ENCODE data around the gene DEPDC5. TPM values are rescaled to one million over a fixed set of nuclear protein-coding genes. Genes with fewer than 3 reads are reported as not detected.
A peak's percentile ranks its signal among the peaks of the same experiment; 100 is the strongest.

DEPDC5 gene
- total and polyA plus RNA-seq, 9 of the 15 experiments (the other 6 are each of a cell fraction or from before 2014, with no cell fraction given), result 2.3 to 12.3 (median 10.7) TPM

DNA sequence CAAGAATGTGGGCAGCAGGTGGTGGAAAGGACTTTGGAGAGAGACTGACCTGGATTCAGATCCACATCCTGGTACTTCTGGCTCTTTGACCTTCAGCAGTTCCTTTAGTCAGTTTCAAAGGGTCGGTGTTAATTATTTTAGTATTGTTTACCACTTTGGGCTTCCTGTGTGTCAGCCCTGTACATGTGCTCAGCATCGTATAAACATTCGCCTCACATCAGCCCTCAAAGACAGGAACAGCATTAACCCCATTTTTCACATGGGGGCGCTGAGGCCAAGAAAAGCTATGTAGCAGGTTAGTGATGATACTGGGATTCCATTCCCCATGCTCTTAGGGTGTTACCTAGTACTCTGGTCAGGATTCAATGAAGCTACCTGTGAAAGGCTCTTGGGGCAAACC lies 118.4 kb downstream of the DEPDC5 start (continued):
- TF ChIP-seq, protein P1, sequence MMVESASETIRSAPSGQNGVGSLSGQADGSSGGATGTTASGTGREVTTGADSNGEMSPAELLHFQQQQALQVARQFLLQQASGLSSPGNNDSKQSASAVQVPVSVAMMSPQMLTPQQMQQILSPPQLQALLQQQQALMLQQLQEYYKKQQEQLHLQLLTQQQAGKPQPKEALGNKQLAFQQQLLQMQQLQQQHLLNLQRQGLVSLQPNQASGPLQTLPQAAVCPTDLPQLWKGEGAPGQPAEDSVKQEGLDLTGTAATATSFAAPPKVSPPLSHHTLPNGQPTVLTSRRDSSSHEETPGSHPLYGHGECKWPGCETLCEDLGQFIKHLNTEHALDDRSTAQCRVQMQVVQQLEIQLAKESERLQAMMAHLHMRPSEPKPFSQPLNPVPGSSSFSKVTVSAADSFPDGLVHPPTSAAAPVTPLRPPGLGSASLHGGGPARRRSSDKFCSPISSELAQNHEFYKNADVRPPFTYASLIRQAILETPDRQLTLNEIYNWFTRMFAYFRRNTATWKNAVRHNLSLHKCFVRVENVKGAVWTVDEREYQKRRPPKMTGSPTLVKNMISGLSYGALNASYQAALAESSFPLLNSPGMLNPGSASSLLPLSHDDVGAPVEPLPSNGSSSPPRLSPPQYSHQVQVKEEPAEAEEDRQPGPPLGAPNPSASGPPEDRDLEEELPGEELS (CRISPR knock-in tag; IDR thresholded peaks at IDR 0.05; ENCODE audit: borderline replicate concordance), result no peak
- no peak for TF ChIP-seq HMGXB4 (CRISPR knock-in tag; IDR thresholded peaks at IDR 0.05)
- peak; percentile 20; the same call in 1 of the 2 replicates for TF ChIP-seq JUND (IDR thresholded peaks at IDR 0.05; ENCODE audit: borderline replicate concordance, low read depth, low read length)
- TF ChIP-seq JUND (tag; IDR thresholded peaks at IDR 0.05; ENCODE audit: borderline replicate concordance, low read depth, low read length), result no peak
- TF ChIP-seq ELF4 (CRISPR knock-in tag; IDR thresholded peaks at IDR 0.05), result no peak
- no peak for TF ChIP-seq RFX5 (IDR thresholded peaks at IDR 0.05; ENCODE audit: low read depth, low read length)
- no peak for TF ChIP-seq GTF3C2 (IDR thresholded peaks at IDR 0.05; ENCODE audit: borderline replicate concordance, extremely low read depth, insufficient read length)
- TF ChIP-seq L3MBTL2 (IDR thresholded peaks at IDR 0.05), result peak; percentile 52; the same call in 1 of the 2 replicates
- TF ChIP-seq, protein P2, sequence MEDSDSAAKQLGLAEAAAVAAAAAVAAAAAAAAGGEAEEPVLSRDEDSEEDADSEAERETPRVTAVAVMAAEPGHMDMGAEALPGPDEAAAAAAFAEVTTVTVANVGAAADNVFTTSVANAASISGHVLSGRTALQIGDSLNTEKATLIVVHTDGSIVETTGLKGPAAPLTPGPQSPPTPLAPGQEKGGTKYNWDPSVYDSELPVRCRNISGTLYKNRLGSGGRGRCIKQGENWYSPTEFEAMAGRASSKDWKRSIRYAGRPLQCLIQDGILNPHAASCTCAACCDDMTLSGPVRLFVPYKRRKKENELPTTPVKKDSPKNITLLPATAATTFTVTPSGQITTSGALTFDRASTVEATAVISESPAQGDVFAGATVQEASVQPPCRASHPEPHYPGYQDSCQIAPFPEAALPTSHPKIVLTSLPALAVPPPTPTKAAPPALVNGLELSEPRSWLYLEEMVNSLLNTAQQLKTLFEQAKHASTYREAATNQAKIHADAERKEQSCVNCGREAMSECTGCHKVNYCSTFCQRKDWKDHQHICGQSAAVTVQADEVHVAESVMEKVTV (CRISPR knock-in tag; IDR thresholded peaks at IDR 0.05), result peak; percentile 75
- no peak for TF ChIP-seq BCOR (IDR thresholded peaks at IDR 0.05)
- no peak for TF ChIP-seq TCF3 (CRISPR knock-in tag; IDR thresholded peaks at IDR 0.05)
- no peak for TF ChIP-seq POLR2AphosphoS2 (IDR thresholded peaks at IDR 0.05; ENCODE audit: low read length)
- TF ChIP-seq FOXJ2 (tag; IDR thresholded peaks at IDR 0.05), result no peak

All from K562 (cell line).